Amygdala (tissue), 56 donors: ENCODE results near the gene PPP1CB.

Source experiments
- DNase-seq, 56 donors: peaks; one replicate each; lab custom pipeline; 2025; lab: John Stamatoyannopoulos, UW

The PPP1CB gene

GRCh38 chr2:28838971-28839370, 87.3 kb downstream of the PPP1CB start:
- no peak for DNase-seq

GRCh38 chr2:28842042-28842441, 90.4 kb downstream of the PPP1CB start:
- no peak for DNase-seq
